HepG2 (cell line): ENCODE data around the gene FOXN3. TPM values are rescaled to one million over a fixed set of nuclear protein-coding genes. Genes with fewer than 3 reads are reported as not detected.

Source experiments
- ATAC-seq: fragments of 200-7000 bp; cut with Tn5 transposase; 3 replicates; pipeline ENCODE4 v1.9.1; 2020; ENCODE audit warnings: mild to moderate bottlenecking, moderate library complexity
- BruUV-seq: library from RNA; stranded (reverse); fragments of 400-500 nt; replicated peaks from 2 replicates; lab custom pipeline; 2021; lab: Mats Ljungman, UMichigan
- CTCF ChIA-PET: fragments of 300-600 bp; formaldehyde crosslinking; extraction: SDS; loops from one replicate; lab custom pipeline; 2021; ENCODE audit warnings: low total read pairs, inconsistent platforms, low intra/inter-chr PET ratio; lab: Yijun Ruan, JAX
- POLR2A ChIA-PET: fragments of 350-600 bp; sonication (Branson Sonifier 250); formaldehyde crosslinking; loops from one replicate; lab custom pipeline; 2020; ENCODE audit warnings: antibody characterized with exemption, inconsistent platforms; lab: Yijun Ruan, JAX
- DNase-seq: peaks from one replicate; pipeline ENCODE4 v3.0.0-alpha.2; 2015; ENCODE audit warnings: low spot score
- FAIRE-seq: peaks from 3 replicates; lab custom pipeline; 2011; peaks lifted over from hg19 to GRCh38; lab: Jason Lieb, UNC
- H2AFZ ChIP-seq: one replicate; pipeline ENCODE4 v1.6.1; 2011; ENCODE audit warnings: low read length, inconsistent platforms
- H3K27ac ChIP-seq: fragments of 300-600 bp; 3 replicates; pipeline ENCODE4 v1.8.0; 2011; ENCODE audit warnings: mixed run types, mild to moderate bottlenecking, mixed read lengths, low read length, inconsistent platforms; ENCODE audit not compliant: insufficient read depth; ENCODE audit errors: extremely low read length
- H3K27me3 ChIP-seq, 2 experiments: fragments of 200-600 bp in 1 of 2; 2 replicates in 1 of 2; 3 replicates in 1 of 2; pipeline versions ENCODE4 v1.6.0 to v1.8.0; 2011; ENCODE audit warnings: low read length in 2 of 2, mild to moderate bottlenecking in 2 of 2, moderate library complexity in 2 of 2, inconsistent platforms in 1 of 2; ENCODE audit not compliant: insufficient read depth in 2 of 2, control insufficient read depth in 1 of 2
- H3K36me3 ChIP-seq, 2 experiments: fragments of 200-600 bp in 1 of 2; replicated peaks in 1 of 2; 2 replicates in 1 of 2; 3 replicates in 1 of 2; pipeline versions ENCODE4 v1.5.1 to v1.8.0; 2011; ENCODE audit warnings: low read length in 2 of 2, inconsistent platforms in 1 of 2; ENCODE audit not compliant: insufficient read depth in 2 of 2, control insufficient read depth in 1 of 2
- H3K4me1 ChIP-seq: 2 replicates; pipeline ENCODE4 v1.5.1; 2012; ENCODE audit warnings: low read length, inconsistent platforms; ENCODE audit not compliant: insufficient read depth
- H3K4me2 ChIP-seq: 2 replicates; pipeline ENCODE4 v1.6.0; 2011; ENCODE audit warnings: low read depth, low read length, inconsistent platforms
- H3K4me3 ChIP-seq, 3 experiments: fragments of 200-600 bp in 1 of 3; sonication (generic), shearing (Covaris generic) in 1 of 3; replicated peaks in 1 of 3; 2 replicates each; pipeline ENCODE4 v1.5.1; 2011 to 2016; ENCODE audit warnings: low read length in 3 of 3, inconsistent platforms in 2 of 3, low read depth in 2 of 3, mild to moderate bottlenecking in 2 of 3, control low read depth in 1 of 3, mixed read lengths in 1 of 3; ENCODE audit not compliant: insufficient read depth in 1 of 3
- H3K79me2 ChIP-seq: one replicate; pipeline ENCODE4 v1.6.1; 2011; ENCODE audit warnings: low read length, inconsistent platforms; ENCODE audit not compliant: insufficient read depth
- H3K9ac ChIP-seq: 2 replicates; pipeline ENCODE4 v1.6.0; 2011; ENCODE audit warnings: mild to moderate bottlenecking, low read depth, low read length, inconsistent platforms; ENCODE audit not compliant: insufficient read depth
- H3K9me3 ChIP-seq: 2 replicates; pipeline ENCODE4 v1.5.1; 2012; ENCODE audit warnings: mild to moderate bottlenecking, low read length
- H4K20me1 ChIP-seq: 2 replicates; pipeline ENCODE4 v1.6.0; 2011; ENCODE audit warnings: inconsistent platforms, mild to moderate bottlenecking, low read length, moderate library complexity; ENCODE audit not compliant: insufficient read depth
- ARNT2 ChIP-seq: sonication (generic); formaldehyde crosslinking; IDR thresholded peaks from 2 replicates; pipeline ENCODE4 v1.8.0; 2022; ENCODE audit warnings: mild to moderate bottlenecking, low read depth, missing genetic modification reagents, moderate library complexity
- CEBPG ChIP-seq: IDR thresholded peaks from 2 replicates; pipeline ENCODE4 v1.6.1; 2016
- FOXC1 ChIP-seq: sonication (generic); formaldehyde crosslinking; IDR thresholded peaks from 2 replicates; pipeline ENCODE4 v1.8.0; 2022; ENCODE audit warnings: mild to moderate bottlenecking, missing genetic modification reagents, borderline replicate concordance
- GRHL1 ChIP-seq: sonication (generic); formaldehyde crosslinking; conservative IDR thresholded peaks from 2 replicates; pipeline ENCODE4 v1.8.0; 2022; ENCODE audit warnings: missing genetic modification reagents
- HNRNPLL ChIP-seq: fragments of 200-400 bp; formaldehyde crosslinking; IDR thresholded peaks from 2 replicates; pipeline ENCODE4 v1.6.1; 2017; ENCODE audit warnings: mild to moderate bottlenecking, low read depth, low read length; ENCODE audit not compliant: poor library complexity, severe bottlenecking
- KDM3A ChIP-seq: IDR thresholded peaks from 2 replicates; pipeline ENCODE4 v1.6.1; 2018; ENCODE audit warnings: low read depth, missing compliant biosample characterization
- MNT ChIP-seq: fragments of 450-650 bp; IDR thresholded peaks from 2 replicates; pipeline ENCODE4 v1.6.1; 2016
- PPARG ChIP-seq: conservative IDR thresholded peaks from 2 replicates; pipeline ENCODE4 v1.6.1; 2016; ENCODE audit warnings: missing biosample characterization, missing genetic modification reagents
- TRIM24 ChIP-seq: sonication (generic); formaldehyde crosslinking; IDR thresholded peaks from 2 replicates; pipeline ENCODE4 v1.8.0; 2022; ENCODE audit warnings: mild to moderate bottlenecking, missing genetic modification reagents
- ZBTB21 ChIP-seq: sonication (generic); formaldehyde crosslinking; IDR thresholded peaks from 2 replicates; pipeline ENCODE4 v1.4.0; 2020; ENCODE audit warnings: missing genetic modification reagents
- ZBTB34 ChIP-seq: sonication (generic); formaldehyde crosslinking; IDR thresholded peaks from 2 replicates; pipeline ENCODE4 v1.8.0; 2022; ENCODE audit warnings: mild to moderate bottlenecking, missing genetic modification reagents
- ZNF562 ChIP-seq: sonication (generic); formaldehyde crosslinking; IDR thresholded peaks from 2 replicates; pipeline ENCODE4 v1.8.0; 2022; ENCODE audit warnings: missing genetic modification reagents, borderline replicate concordance
- ZNF670 ChIP-seq: sonication (generic); formaldehyde crosslinking; IDR thresholded peaks from 2 replicates; pipeline ENCODE4 v1.8.0; 2022; ENCODE audit warnings: mild to moderate bottlenecking, missing genetic modification reagents, borderline replicate concordance
- ZNF672 ChIP-seq: sonication (generic); formaldehyde crosslinking; IDR thresholded peaks from 2 replicates; pipeline ENCODE4 v1.8.1; 2022; ENCODE audit warnings: missing genetic modification reagents
- ZNF691 ChIP-seq: sonication (generic); formaldehyde crosslinking; IDR thresholded peaks from 2 replicates; pipeline ENCODE4 v1.4.0; 2020; ENCODE audit warnings: missing genetic modification reagents, low read depth, mild to moderate bottlenecking, borderline replicate concordance
- ZNF703 ChIP-seq: sonication (generic); formaldehyde crosslinking; IDR thresholded peaks from 2 replicates; pipeline ENCODE4 v1.5.1; 2020; ENCODE audit warnings: missing genetic modification reagents, mild to moderate bottlenecking, moderate library complexity, borderline replicate concordance
- ZNF891 ChIP-seq: sonication (generic); formaldehyde crosslinking; IDR thresholded peaks from 2 replicates; pipeline ENCODE4 v1.5.0; 2020; ENCODE audit warnings: mild to moderate bottlenecking, missing genetic modification reagents
- WGBS: methylation state at CpG from one replicate; pipeline ENCODE4 v1.1.6; 2017; ENCODE audit warnings: low lambda C conversion rate; 5-methylcytosine and 5-hydroxymethylcytosine counted together
- in situ Hi-C: cut with HindIII; loops from 2 replicates; pipeline ENCODE4 v1.10.0; 2017; ENCODE audit warnings: low pct_unique_long_range_greater_than_20kb; ENCODE audit not compliant: extremely low pct_ligation_motif_present
- intact Hi-C: fragments of 100-400 bp; cut with micrococcal nuclease; formaldehyde crosslinking; loops from one replicate; pipeline ENCODE4 v1.10.0; 2022; ENCODE audit not compliant: unreplicated experiment
- polyA plus RNA-seq, 8 experiments: library from polyadenylated mRNA; depleted of rRNA in 3 of 8; stranded (reverse) in 7 of 8; unstranded in 1 of 8; fragments of >200 nt; fragmentation: Illumina TruSeq in 4 of 8; extraction: Trizol in 4 of 8; gene quantifications; 2 replicates each; pipeline versions ENCODE4 v1.2.1 to v1.2.3, GENCODE V29; 2011 to 2016; ENCODE audit warnings: low read depth in 4 of 8, missing spikeins in 1 of 8, mixed read lengths in 1 of 8; ENCODE audit not compliant: insufficient read depth in 1 of 8
- total RNA-seq, 5 experiments: library from RNA; depleted of rRNA; stranded (reverse); fragments of >200 nt; fragmentation: Illumina TruSeq; extraction: Trizol; gene quantifications; 2 replicates each; pipeline ENCODE4 v1.2.3, GENCODE V29; 2016; ENCODE audit warnings: low read depth in 1 of 5

FOXN3 gene
- total and polyA plus RNA-seq, 2 of the 13 experiments (the other 11 are each of a cell fraction or from before 2014, with no cell fraction given) = 32.4 to 70.2 TPM

GRCh38 chr14:89237921-89238529, 179.0 kb downstream of the FOXN3 start:
- DNase-seq = no peak
- ChIA-PET CTCF (no interaction called here), POLR2A (no interaction called here)
- no peak overlapping the region for H3K9ac ChIP-seq
- peaks cover 10 to 13% of the 10 kb centered on the region in 2 experiments for H3K36me3 ChIP-seq
- TF ChIP-seq ZNF670 (CRISPR knock-in tag) (no peak), TRIM24 (CRISPR knock-in tag) (no peak), ZBTB34 (CRISPR knock-in tag) (no peak), ZNF672 (CRISPR knock-in tag) (no peak), HNRNPLL (no peak), ZNF703 (CRISPR knock-in tag) (no peak), ZBTB21 (CRISPR knock-in tag) (no peak), MNT (no peak), FOXC1 (CRISPR knock-in tag) (no peak), ZNF562 (CRISPR knock-in tag) (no peak), ZNF891 (CRISPR knock-in tag) (no peak), PPARG (no peak), ARNT2 (CRISPR knock-in tag) (no peak), GRHL1 (CRISPR knock-in tag) (no peak), CEBPG (CRISPR knock-in tag) (no peak), ZNF691 (no peak), KDM3A (CRISPR knock-in tag) (no peak)
- no peak for FAIRE-seq
- 82% methylated on average over 7 of the region's 7 CpGs for WGBS
- H3K9me3 ChIP-seq = no peaks in the 10 kb centered on the region
- peaks cover 14% of the 10 kb centered on the region for H3K79me2 ChIP-seq
- H3K27me3 ChIP-seq = no peaks in the 10 kb centered on the region
- no peak overlapping the region for H3K27ac ChIP-seq
- H3K4me3 ChIP-seq = no peak overlapping the region
- no peak overlapping the region for H3K4me2 ChIP-seq
- H4K20me1 ChIP-seq = peaks cover 16% of the 10 kb centered on the region; the same call in 1 of the 2 replicates
- peaks cover 29% of the 10 kb centered on the region for H3K4me1 ChIP-seq
- no peak for ATAC-seq
- H2AFZ ChIP-seq = no peak overlapping the region
- in situ Hi-C loops (loop anchor here (25.0 kb wide), 1 partner anchor 674 kb away; no protein-coding TSS in a partner anchor), intact Hi-C loops (no loop called here)
- no TSS peak for BruUV-seq
